Adipose tissue (tissue), 3 donors: ENCODE measurements around the gene CHN2. TPM values are rescaled to one million over a fixed set of nuclear protein-coding genes. Genes with fewer than 3 reads are reported as not detected.

Experiments used
- H3K27ac ChIP-seq: one replicate; pipeline ENCODE4 v1.5.1; 2013; ENCODE audit warnings: low read depth, low read length
- WGBS, 3 donors: extraction: QIAGEN DNeasy Blood & Tissue Kit; methylation state at CpG; one replicate each; pipeline ENCODE4 v1.1.7; 2013; 5-methylcytosine and 5-hydroxymethylcytosine counted together
- polyA plus RNA-seq, 3 donors: library from polyadenylated mRNA; stranded (reverse); fragments of 200-250 nt; gene quantifications; one replicate each; pipeline ENCODE4 v1.2.3, GENCODE V29; 2013
- donor health status: healthy with polysubstance abuse.
- donor health status: Bipolar disorder and iron deficiency.
- donor health status: healthy.

Gene CHN2
- polyA plus RNA-seq, 3 donors = 1.7 to 8.9 (median 7.8) TPM

DNA sequence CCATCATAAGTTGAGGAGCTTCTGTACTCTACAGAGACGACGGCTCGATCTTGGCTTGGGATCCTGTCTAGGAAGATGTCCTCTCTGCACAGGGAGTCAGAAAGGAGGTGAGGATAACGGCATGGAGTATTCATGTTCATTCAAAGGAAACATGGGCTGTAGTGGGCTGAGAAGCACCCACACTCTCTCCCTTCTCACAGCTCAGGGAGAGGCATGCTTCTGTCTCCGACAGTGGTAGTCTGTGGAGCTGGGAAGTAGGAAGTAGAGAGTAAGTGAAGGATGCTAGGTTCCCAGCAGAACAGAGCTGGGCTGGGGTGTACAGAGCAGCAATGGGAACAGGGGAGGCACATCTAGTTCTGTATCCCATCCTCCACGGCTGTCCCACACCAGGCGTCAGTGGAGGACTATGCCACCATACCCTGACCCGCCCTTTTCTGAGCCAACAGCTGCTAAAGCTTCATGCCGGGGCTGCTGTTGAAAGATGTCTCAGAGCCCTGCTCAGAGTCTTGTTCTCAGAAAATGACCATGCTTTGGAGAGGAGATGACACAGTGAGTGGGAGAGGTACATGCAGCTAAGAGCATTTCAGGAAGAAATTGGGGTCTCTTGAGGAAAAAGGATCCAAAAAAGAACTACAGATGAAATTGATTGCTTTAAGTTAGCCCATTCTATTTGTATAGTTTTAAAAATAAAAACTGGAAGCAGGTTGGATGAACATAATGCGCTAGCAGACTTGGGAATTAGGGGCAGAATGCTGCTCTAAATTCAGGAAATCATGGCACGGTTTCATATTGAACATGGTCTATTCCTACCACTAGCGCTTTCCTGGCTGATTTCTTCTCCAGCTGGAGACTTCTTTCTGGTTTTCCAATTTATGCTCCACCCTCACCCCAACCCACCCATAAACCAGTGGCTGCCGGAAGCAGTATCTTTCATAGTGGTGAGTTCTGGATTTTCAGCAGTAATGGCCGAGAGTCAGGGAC lies 138.6 kb downstream of the CHN2 start:
- WGBS, 3 donors = 88 to 90% (median 89%) methylated on average over 14 of the region's 14 CpGs
- no peak overlapping the region for H3K27ac ChIP-seq

DNA sequence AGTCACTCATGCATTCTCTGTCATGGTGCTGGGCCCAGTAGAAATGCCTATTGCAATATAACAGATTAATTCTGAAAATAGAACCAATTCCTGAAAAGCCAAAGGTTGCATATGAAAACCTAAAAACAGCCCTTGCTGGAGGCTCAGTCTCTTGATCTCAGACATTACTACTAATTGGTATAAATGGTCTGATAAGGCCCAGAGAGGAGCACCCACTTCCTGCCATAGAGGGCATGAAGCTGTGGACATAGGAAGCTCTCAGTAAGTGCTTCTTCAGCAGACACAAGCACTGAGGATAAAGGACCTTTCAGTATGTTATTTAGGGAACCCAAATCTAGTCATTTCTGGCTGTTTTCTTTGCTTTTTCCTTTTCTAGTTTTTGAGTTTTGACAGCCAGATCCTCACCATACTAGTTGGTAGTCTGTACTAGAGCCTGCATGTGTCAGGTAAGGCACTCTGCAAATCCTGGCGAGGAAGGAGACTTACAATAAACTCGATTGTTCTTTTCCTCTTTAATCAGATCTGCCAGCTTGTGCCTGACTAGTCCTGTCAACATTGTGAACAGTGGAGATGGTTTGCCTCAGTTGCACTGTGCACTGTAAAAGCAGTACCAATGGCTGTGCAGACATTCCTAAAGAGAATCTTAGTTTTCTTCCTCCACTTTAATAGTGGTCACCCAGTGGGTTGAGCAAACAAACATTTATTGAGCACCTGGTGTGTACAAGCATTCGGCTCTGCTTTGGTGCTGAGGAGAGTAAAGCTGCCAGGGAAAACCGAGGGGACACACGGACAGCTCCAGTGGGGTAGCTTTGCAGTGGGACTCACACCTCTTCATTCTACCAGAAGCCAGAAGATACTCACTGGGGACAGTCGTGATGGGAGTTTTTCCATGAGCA lies 140.9 kb downstream of the CHN2 start:
- WGBS, 3 donors = 68 to 88% (median 87%) methylated on average over 6 of the region's 6 CpGs
- no peak overlapping the region for H3K27ac ChIP-seq

DNA sequence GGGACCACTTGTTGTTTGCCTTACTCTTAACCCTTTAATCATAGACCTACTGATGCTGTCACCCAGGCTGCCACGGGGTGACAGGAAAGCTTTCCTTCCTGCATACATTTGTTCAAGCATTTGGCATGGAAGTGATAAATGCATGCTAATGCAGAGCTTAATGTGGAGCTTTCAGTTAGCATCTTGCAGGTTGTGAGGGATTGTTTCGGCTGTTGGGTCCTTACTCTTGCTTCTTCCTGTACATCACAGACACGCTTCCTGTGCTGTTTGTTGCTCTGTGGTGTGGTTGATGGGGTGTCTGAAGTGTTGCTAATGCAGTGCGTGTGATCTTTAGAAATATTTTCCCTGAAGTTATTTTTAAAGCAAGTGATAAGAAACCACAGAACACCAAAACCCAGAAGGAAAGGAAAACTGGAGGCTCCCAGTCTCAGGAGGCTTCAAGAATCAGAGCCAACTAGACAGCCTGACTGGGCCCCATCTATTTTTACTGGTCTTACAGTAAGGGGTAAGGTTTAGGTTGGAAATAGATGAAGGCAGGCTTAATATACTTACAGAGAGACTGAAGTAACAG lies 143.1 kb downstream of the CHN2 start:
- 28 to 47% (median 34%) methylated on average over 4 of the region's 4 CpGs for WGBS, 3 donors
- H3K27ac ChIP-seq = no peak overlapping the region

DNA sequence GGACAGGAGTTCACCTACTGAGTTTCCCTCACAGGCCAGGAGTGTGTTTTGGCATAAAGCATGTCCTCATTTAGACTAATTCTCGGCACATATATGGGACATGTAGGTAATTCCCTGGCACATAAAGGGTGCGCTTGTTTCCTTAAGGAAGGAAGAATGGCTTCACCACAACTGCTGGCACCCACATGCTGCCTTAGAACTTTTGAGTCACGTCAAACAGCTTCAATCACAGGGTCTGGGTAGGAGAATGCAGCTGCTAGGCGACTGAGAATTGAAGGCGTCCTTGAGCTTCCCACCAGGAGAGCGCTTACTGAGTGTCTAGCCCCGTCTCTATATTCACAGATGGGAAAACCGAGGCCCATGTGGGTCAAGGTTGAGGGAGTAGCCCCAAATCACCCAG lies 146.1 kb downstream of the CHN2 start:
- 76 to 86% (median 79%) methylated on average over 8 of the region's 8 CpGs for WGBS, 3 donors
- no peak overlapping the region for H3K27ac ChIP-seq

DNA sequence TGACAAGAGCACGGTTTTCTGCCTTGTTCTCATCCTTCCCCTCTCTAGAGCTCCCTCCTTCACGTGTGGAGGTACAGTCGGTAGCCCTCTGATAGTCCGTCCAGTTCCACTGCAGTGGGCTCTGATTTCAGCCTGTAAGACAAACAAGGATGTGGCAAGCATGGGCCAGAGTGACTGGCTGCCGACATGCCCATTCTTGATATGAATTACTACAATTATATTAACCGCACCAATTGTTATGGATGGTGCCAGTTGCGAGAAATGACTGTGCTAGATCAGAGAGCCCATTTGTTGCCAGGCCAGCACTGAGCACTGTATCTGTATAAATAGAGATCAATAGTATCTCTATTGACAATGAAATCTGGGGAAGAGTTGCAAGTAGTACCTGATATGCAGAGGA lies 146.6 kb downstream of the CHN2 start:
- WGBS, 3 donors = 80 to 95% (median 90%) methylated on average over 7 of the region's 7 CpGs
- H3K27ac ChIP-seq = no peak overlapping the region

DNA sequence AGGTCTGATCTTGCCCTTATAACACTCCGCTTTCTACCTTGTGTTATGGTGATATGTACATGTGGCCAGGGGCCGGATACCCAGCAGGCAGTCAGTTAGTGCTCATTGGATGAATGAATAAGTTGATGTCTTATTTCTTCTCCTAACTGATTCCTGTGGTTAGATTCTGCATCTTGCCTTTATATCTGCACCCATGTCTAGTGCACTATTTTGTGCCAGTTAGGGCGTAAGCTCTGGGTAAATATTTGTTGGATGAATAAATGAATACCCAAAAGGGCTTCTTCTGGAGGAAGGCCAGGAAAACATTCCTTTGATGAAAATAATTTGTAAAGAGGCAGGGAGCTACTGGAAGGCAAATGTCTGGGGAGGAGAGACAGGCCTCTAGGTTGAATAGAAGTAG lies 148.2 kb downstream of the CHN2 start:
- H3K27ac ChIP-seq = no peak overlapping the region
- 76 to 86% (median 78%) methylated on average over 3 of the region's 3 CpGs for WGBS, 3 donors

DNA sequence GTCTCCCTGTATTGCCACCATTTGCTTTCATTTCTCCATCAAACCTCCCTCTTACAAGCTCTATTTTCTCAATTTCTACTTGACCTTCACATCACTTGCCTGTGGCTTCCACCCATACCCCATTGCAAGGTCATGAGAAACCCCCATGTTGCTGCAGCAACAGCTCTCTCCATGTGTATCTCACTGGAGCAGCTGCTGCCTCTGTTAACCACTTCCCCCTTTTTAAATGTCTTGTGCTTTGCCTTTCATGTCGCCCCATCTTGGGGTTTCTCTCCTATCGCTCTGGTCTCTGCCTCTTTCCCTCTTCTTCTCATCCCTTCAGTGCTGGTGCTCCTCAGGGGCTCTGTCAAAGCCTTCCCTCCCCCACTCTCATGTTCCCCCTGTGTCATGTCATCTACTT lies 148.8 kb downstream of the CHN2 start:
- H3K27ac ChIP-seq = no peak overlapping the region
- WGBS, 3 donors = 63 to 86% (median 67%) methylated on average over 2 of the region's 2 CpGs

DNA sequence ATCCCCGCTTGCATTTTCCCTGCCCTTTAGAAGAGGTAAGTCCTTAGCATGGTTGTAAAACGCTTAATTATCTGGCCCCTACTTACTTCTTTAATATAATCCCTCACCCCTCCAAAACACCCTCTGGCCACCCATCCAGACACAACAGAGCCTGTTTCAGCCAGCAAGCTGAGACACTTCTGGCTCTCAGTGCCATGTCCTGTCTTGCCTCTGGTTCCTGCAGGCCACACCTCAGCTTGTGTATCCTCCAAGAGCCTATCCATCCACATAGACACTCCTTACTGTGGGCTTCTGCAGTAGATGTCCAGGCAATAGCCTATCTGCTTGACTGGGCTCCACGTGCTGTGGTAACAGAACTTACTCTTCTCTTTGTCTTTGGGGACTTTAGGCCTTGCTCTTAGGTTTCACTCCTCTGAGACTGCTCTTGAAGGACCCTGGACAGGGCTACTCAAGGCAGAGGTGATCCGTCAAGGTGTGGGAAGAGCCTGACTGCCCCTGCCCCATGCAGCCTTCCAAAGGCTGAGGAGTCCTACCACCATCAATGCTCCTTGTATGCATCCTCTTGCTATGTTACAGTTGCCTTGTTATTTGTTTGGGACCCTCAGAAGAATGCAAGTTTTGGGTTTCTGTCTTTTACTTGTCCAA lies 149.9 kb downstream of the CHN2 start:
- WGBS, 3 donors = 95 to 99% (median 96%) methylated on average over 4 of the region's 4 CpGs
- no peak overlapping the region for H3K27ac ChIP-seq

DNA sequence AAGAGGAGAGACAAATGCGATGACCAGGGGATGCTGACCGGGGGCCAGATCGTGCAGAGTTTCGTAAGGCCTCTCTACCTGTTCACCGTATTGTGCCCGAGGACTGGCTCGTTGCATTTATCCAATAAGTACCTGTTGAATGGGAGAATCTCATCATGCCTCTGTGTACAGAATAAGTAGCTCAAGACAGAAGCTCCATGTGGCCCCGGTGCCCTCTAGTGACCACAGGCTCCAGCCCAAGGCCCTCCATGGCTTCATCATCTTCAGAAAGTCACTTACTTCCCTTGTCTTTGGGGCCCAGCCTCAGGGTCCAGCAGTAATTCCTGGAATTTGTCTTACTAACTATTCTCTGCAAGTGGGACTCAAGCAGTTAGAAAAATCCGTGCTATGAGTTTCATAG lies 151.0 kb downstream of the CHN2 start:
- no peak overlapping the region for H3K27ac ChIP-seq
- 80 to 85% (median 84%) methylated on average over 9 of the region's 9 CpGs for WGBS, 3 donors

DNA sequence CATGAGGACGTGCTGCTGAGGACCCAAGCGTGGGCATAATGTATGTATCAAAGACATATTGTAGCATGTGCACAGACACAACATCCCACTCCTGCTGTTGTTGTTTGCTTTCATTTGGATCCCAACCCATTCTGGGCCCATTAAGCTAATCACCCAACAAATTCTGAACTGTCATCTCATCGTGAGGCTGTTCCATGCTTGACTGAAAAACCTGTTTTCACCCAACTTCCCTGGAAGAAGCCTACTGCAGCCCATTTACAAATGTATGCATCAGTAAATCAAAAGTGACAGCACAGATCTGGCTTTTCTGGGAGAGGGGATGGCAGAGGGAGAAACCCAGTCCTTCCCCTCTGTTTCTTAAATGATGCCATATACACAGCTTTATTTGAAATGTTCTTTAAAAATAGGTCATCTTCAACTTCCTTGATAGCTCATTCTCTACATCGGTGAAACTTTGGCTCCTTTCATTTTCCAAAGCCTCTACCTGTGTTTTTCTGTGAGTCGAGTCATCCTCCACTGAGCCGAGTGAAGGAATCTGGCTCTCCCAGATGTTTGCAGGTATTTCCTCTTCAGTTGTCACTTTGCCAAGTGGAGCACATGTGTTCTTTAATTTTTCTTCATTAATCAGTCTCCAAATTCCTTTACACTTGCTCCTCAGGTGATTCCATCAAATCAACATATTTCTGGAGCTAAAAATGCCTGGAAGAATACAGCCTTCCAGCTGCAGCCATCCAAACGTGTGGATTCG lies 151.8 kb downstream of the CHN2 start:
- 70 to 84% (median 80%) methylated on average over 8 of the region's 8 CpGs for WGBS, 3 donors
- H3K27ac ChIP-seq = no peak overlapping the region

DNA sequence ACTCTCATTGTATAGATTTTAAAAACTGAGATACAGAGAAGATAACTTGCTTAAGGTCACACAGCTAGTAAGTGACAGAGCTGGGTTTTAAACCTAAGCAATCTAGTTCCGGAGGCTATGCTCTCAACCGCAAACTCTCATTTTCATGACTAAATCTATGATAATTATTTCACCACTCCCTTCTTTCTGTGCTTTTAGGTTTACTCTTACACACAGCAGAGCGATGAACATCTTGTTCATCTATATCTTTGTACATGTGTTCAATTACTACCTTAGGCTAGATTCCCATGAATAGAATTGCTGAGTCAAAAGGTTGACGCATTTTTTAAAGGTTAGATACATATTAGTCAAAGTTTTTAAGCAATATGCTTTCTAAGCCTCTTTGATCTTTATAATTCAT lies 154.8 kb downstream of the CHN2 start:
- WGBS, 3 donors = 57 to 80% (median 64%) methylated on average over 4 of the region's 4 CpGs
- no peak overlapping the region for H3K27ac ChIP-seq

DNA sequence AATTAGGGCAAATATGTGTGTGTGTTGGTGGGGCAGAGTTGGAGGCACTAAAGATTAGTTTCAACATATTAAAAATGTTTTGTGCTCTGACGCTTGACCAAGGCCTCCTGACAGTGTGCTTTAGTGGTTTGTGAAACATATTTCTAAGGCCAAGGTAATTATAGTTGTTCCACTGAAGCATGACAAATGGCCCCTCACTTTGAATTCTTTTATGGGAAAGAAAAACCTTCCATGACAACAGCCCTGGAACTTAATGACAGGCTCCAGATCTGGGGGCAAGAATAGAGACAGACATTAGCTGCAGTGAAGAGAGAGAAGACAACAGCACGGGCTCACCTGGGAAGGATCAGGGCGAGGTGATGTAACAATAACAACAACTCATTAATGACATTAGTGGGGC lies 155.8 kb downstream of the CHN2 start:
- H3K27ac ChIP-seq = no peak overlapping the region
- 75 to 90% (median 88%) methylated on average over 3 of the region's 3 CpGs for WGBS, 3 donors

DNA sequence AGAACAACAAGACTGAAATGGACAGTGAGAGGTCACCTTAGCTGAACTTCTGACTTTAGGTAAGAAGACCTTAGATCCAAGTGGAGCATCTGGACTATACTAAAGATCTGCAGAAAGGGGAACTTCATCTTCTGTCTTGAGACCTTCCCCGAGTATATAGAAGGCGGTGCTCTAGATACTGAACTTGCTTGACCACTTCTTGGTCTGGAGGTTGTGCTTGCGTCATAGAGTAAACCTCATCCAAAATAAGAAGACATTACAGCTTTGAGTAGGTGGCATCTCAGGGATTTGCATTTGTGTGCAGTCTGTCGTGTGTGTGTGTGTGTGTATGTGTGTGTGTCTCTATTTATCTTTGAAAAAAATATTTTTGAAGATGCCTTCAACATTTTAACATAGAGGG lies 157.5 kb downstream of the CHN2 start:
- 56 to 69% (median 62%) methylated on average over 4 of the region's 4 CpGs for WGBS, 3 donors
- H3K27ac ChIP-seq = no peak overlapping the region

DNA sequence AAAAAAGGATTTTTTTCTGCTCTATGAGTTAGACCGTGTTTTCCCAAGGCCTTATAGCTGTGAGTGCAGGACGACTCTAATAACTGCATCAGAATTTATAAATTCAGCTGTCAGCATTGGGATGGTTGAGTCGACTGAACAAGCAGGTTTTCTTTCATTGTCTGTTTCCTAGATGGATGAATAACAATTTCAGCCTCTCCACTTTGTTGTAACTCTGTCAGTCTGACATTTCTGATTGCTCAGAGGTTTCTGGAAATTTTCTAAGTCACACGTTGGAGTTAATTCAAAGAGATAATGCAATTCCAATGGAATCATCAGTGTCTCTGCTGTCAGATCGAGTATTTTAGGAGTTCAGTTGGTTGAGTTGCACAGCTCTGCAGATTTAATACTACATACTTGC lies 159.2 kb downstream of the CHN2 start:
- WGBS, 3 donors = 65 to 72% (median 67%) methylated on average over 5 of the region's 5 CpGs

DNA sequence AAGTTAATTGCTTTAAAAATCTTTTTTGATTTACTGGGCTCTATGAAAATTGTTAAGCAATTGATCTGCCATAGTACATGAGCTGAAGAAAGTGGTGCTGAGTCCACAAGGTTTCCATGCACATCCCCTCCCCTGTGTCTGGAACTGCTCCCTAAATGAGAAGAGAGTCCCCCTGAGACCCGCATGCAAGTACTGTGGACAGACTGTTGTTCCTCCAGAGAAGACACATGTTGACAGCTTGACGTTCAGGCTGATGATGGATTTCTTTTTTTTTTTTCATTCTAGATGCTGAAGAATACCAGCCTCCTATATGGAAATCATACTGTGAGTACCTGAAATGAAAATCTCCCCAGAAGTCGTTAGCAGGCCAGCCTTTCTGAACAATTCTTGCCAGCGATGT lies 159.8 kb downstream of the CHN2 start:
- 87 to 90% (median 88%) methylated on average over 4 of the region's 4 CpGs for WGBS, 3 donors

More for the DNA sequence above, 159.2 kb downstream of the CHN2 start:
- no peak overlapping the region for H3K27ac ChIP-seq

DNA sequence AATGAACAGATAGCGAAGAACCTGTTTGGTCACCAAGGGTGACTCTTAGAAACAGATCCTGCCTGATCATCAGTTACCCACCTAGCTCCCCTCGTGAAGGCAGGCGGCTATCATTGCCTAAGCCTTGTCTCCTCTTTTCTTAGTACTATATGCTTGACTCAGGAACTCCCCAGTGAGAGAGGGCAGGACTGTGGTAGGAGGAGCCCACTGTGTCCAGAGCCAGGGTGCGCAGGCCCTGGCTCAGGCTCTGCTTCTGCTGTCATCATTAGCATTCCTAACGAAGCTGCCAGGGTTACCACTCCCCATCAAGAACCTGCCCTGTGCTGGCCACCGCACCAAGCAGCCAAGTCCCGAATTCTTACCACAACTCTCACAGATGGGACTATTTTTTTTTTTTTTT lies 160.8 kb downstream of the CHN2 start:
- WGBS, 3 donors = 89 to 96% (median 95%) methylated on average over 7 of the region's 7 CpGs
- H3K27ac ChIP-seq = no peak overlapping the region

More for the DNA sequence above, 159.8 kb downstream of the CHN2 start:
- H3K27ac ChIP-seq = no peak overlapping the region

DNA sequence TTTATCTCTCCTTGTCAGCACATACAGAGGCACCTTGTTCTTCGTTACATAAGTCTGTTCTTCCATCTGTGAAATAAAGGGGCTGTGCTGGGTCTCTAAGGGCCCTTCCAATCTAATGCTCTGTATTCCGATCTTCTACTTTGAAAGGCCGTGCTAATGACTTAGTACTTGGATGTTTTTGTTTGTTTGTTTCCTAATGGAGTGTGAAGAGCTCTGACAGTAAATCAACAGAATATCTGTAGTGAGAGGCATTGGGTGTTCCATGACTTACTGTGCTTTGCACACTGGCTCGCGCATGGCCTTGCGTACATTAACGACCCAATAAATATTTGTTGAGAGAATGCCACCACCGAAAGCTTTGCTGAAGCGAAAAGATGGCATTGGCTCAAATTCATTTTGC lies 162.1 kb downstream of the CHN2 start:
- no peak overlapping the region for H3K27ac ChIP-seq
- 91 to 97% (median 95%) methylated on average over 9 of the region's 9 CpGs for WGBS, 3 donors
